DMS153 treated with DMSO at 0.1 percent for 48 hours (cell line): ENCODE results near the gene GRN.
"Not testable (repeated sequence)": the region's sequence is repeated elsewhere in the genome, so short reads cannot be mapped to it uniquely, and the experiment has no call there.

ENCODE experiments used
- DNase-seq: peaks from one replicate; lab custom pipeline; 2025; ENCODE audit not compliant: unreplicated experiment; lab: John Stamatoyannopoulos, UW

Gene GRN

GRCh38 chr17:44381810-44382305 lies 36.8 kb downstream of the GRN start:
- DNase-seq, result no peak

DNA sequence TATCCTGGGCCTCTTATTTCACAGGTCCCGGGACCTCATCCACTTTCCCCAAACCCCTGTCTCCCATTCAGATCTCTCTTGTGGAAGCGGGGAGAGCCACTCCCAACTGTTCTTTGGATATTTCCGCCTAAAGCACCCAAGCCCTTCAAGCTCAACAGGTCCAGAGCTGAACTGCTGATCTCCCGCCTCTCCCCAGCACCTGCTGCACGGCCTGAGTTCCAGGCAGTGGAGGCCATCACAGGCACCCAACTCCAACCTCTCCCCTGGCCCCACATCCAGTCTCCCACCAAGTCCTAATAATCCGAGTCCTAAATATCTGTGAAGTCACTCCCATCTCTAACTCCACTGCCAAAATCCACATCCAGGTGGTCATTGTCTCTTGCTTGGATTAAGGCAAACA lies 37.8 kb downstream of the GRN start:
- DNase-seq, result no peak

- no peak for DNase-seq
These were observed 38.3 kb downstream of the GRN start for GRCh38 chr17:44383363-44383762.

- DNase-seq, result no peak
These were observed 38.8 kb downstream of the GRN start for GRCh38 chr17:44383861-44384260.

DNA sequence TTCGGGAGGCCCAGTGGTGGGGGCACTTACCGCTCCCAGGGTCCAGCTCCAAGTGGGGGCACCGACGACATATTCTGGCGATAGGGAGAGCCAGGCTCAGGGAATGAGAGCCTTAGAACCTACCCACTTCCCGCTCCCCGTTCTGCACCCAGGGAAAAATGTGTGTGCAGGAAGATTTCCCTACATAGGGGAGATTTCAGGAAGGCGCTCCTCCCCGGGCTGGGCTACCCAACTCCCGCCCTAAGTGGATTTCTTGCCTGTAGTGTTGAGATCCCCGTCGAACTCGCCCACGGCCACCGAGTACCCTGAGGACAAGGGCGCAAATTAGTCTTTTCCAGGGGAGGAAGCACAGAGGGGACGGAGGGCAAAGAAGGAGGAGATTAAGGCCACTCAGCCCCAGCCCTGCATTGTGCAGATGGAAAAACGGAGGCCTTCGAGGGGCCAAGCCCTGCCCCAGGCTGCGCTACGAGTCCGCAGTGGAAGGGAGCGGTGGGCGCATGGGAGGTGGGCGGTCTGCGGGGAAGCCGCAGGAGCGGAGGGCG lies 39.2 kb downstream of the GRN start:
- no peak for DNase-seq

GRCh38 chr17:44384823-44385286 lies 39.8 kb downstream of the GRN start:
- DNase-seq, result no peak

DNA sequence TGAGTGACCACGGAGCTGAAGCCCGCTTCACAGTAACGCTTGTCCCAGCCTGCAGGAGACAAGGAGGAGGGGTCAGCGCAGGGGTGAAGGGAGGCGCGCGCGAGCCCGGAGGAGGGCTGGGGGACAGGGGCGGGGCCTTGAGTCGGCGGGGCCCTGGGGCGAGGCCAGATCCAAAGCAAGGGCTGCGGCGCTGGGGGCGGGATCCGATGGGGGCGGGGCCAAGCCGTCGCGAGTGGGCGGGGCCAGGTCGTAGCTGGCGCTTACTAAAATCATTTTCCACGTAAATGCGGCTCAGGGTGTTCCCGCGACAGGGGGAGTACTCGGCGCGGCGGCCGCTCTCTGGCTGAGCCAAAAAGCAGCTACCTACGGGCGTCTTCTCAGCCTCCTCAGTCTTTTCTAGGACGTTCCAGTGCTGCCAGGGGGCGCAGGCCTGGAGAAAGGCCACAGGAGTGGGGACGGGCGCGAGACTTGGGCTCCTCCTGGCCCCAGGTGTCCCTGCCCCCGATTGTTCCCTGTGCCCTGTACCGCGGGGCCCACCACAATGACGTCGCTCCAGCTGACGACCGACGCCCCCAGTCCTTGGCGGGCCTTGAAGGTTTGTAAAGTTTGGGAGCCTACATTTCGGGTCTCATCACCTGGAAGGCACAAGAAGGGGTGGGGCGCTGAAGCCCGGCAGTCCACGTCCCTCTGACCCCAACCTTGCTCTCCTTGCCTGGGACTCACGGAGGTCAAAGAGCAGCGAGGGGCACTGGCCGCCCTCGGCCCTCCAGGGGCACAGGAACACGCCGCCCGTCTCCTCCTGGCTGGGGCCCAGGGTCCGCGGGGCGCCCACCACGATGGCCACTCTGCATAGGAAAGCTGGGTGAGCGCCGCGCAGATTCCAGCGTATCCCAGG lies 40.4 kb downstream of the GRN start:
- DNase-seq, result peak; percentile 36

- DNase-seq, result no peak
These were observed 41.1 kb downstream of the GRN start for GRCh38 chr17:44386182-44386525.

GRCh38 chr17:44387804-44388203 lies 42.7 kb downstream of the GRN start:
- DNase-seq, result no peak

DNA sequence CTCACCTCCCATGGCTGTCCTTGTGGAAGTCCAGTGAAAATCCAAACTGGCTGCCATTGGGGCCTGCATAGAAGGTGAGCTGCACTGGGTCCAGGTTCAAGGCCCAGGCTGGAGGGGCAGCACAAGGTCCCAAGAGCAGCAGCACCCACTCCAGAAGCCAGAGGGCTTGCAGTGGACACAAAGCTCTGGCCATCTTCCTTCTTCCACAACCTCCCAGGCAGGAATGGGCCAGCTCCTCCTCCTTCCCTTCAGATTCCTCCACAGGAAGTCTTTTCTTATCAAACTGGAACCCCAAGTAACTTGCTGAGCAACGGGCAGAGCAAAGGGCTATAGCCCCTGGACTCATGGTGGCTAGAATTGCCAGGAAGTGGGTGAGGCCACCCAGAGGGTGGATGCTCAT lies 44.2 kb downstream of the GRN start, which contains the start of gene ITGA2B:
Gene ITGA2B (minus strand): TSS at position 369 of the 400 bp plus-strand sequence. CDS start 176 bp downstream, at position 193.
- no peak for DNase-seq

- DNase-seq, result no peak
These were observed 44.7 kb downstream of the GRN start for GRCh38 chr17:44389723-44390202.

GRCh38 chr17:44390250-44390870 lies 45.3 kb downstream of the GRN start:
- DNase-seq, result no peak

- DNase-seq, result not testable (repeated sequence)
These were observed 49.0 kb downstream of the GRN start for GRCh38 chr17:44394112-44394511.

DNA sequence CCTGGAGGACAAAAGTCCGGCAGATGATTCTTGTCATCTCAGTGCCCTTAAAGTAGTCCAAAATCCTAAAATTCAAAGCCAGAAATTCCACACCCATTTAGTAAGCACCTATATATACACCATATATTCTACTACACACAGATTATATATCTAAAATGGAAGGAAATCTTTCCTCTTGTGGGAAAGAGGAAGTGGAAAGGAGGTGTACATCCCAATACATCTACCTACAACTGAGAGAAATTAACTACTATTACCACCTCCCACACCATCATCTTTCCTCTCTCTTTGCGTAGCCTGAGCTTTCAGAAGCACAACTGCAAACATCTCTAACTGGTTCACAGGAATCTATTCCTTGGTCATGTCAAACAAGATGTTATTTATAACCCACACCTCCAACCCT lies 49.7 kb downstream of the GRN start:
- no peak for DNase-seq

DNA sequence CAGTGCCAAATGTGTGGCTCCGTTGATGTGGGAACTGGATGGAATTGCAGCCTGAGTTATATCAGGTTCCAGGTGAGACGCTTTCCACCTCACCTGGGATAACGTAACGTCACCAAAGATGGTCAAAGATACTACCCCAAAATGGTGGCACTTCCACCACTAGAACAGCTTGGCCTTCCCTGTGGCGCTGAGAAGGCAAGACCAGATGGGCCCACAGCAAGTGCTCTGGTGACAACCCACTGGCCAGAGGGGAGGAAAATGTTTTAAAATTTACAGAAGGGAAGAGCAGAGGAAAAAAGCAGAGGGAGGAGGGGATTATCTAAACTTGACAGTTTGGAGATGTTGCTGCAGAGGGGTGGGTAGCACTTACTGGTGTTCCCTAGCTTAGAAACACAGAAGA lies 51.8 kb downstream of the GRN start:
- DNase-seq, result no peak

DNA sequence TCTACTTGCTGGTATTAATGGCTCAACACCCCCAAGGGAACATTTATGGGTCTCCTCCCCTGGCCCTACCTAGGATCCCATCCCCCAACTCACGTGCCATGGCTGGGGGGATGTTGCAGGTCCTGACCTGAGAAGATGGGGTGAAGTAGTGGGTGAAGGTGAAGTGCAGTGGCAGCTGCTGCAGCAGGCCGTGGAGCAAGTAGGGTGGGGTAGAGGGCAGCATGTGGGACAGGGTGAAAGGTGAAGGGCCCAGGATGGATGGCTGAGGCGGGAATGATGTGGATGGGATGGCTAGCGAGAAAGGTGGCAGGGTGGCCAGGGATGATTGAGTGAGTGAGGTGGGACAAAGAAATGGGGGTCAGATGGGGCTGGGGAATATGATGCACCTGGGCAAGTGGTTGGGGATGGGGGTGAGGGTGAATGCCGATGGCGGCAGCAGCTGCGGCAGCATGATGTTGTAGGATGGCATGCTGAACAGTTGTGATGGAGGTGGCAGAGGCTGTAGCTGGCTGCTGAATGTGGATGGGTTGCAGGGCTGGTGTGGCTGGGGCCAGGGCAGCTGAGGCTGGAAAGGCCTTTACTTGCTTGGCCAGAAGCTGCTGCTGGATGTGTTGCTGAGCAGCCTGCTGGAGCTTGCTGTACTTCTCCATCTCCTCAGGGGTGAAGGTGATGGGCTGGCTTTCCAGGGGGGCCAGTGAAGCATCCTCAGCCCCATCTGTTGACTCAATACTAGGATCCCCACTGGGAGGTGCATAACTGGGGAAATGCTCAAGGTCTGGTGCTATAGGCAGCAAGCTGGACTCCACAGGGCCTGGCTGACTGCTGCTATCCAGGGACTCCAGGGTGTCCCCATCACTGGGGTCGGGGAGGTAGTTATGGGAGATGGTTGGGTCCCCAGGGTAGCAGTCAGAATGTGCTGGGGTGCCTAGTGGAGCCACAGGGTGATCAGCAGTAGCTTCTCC lies 52.7 kb downstream of the GRN start:
- DNase-seq, result no peak

GRCh38 chr17:44398692-44399691 lies 53.9 kb downstream of the GRN start:
- no peak for DNase-seq

GRCh38 chr17:44400226-44400847 lies 55.2 kb downstream of the GRN start:
- no peak for DNase-seq
